ENCODE results near the gene TTLL10. TPM values are rescaled to one million over a fixed set of nuclear protein-coding genes. Genes with fewer than 3 reads are reported as not detected.

TTLL10 gene
- total RNA-seq, 1 experiment from 2014 or later = 0.29 TPM

DNA sequence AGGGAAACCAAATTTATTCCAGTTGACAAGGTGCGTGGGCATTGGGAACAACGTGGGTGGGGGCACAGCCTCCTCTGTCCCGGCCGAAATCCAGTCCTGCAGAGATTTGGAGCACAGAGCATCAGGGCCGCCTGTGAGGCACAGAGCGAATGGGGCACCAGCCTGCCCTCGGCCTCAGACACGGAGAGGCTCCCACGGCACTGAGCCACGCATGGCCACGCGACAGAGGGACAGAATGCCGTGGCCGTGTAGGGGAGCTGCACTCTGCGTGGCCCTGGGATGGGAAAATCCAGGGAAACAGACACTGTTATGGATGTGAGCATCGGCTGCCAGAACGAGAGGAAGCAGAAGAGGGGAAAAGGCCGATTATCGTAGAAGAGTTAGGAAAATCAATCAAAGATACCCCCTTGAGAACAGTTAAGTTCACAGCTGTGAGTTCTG lies 44.3 kb upstream of the TTLL10 start:
- H3K9me3 Mint-ChIP-seq (ENCODE audit: unreplicated experiment) = no peaks in the 10 kb centered on the region
- ChIA-PET POLR2A (no interaction called here), CTCF (no interaction called here)
- Histone ChIP-seq H3K36me3 (ENCODE audit: control insufficient read depth, insufficient read depth, low read length) (no peaks in the 10 kb centered on the region), H3K27me3 (replicated peaks; ENCODE audit: control insufficient read depth, insufficient read depth, low read length) (no peaks in the 10 kb centered on the region), H3K4me1 (peaks cover 43% of the 10 kb centered on the region), H3K4me3 (ENCODE audit: low read depth, low read length) (no peak overlapping the region), H3K9me3 (no peaks in the 10 kb centered on the region)
- BruUV-seq (replicated peaks) = no TSS peak
- TF ChIP-seq, protein P1, sequence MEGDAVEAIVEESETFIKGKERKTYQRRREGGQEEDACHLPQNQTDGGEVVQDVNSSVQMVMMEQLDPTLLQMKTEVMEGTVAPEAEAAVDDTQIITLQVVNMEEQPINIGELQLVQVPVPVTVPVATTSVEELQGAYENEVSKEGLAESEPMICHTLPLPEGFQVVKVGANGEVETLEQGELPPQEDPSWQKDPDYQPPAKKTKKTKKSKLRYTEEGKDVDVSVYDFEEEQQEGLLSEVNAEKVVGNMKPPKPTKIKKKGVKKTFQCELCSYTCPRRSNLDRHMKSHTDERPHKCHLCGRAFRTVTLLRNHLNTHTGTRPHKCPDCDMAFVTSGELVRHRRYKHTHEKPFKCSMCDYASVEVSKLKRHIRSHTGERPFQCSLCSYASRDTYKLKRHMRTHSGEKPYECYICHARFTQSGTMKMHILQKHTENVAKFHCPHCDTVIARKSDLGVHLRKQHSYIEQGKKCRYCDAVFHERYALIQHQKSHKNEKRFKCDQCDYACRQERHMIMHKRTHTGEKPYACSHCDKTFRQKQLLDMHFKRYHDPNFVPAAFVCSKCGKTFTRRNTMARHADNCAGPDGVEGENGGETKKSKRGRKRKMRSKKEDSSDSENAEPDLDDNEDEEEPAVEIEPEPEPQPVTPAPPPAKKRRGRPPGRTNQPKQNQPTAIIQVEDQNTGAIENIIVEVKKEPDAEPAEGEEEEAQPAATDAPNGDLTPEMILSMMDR (IDR thresholded peaks at IDR 0.05; ENCODE audit: insufficient read depth in 1 of 2, low read depth in 1 of 2, low read length in 1 of 2, severe bottlenecking in 1 of 2, unreplicated experiment in 1 of 2) = no peak
- intact Hi-C loops (cut with micrococcal nuclease; ENCODE audit: unreplicated experiment) = no loop called here
- peaks cover 9% of the 10 kb centered on the region for H3K4me1 Mint-ChIP-seq (ENCODE audit: low read depth, unreplicated experiment)
- H3K4me3 Mint-ChIP-seq (ENCODE audit: unreplicated experiment) = no peak overlapping the region
- H3K27ac Mint-ChIP-seq (ENCODE audit: unreplicated experiment) = no peak overlapping the region
- H3K27me3 Mint-ChIP-seq (ENCODE audit: insufficient read depth, unreplicated experiment) = no peaks in the 10 kb centered on the region
- H3K36me3 Mint-ChIP-seq (ENCODE audit: insufficient read depth, unreplicated experiment) = peaks cover 9% of the 10 kb centered on the region
- no peak for DNase-seq

GRCh38 chr1:1130206-1131120 lies 43.2 kb upstream of the TTLL10 start:
- CTCF ChIA-PET = no interaction called here
- H3K4me3 ChIP-seq (ENCODE audit: low read depth, low read length) = no peak overlapping the region
- peaks cover 33% of the 10 kb centered on the region for H3K4me1 ChIP-seq
- H3K4me3 Mint-ChIP-seq (ENCODE audit: unreplicated experiment) = no peak overlapping the region
- no peaks in the 10 kb centered on the region for H3K9me3 Mint-ChIP-seq (ENCODE audit: unreplicated experiment)
- DNase-seq = no peak
- peaks cover 2% of the 10 kb centered on the region for H3K4me1 Mint-ChIP-seq (ENCODE audit: low read depth, unreplicated experiment)
- POLR2A ChIA-PET = no interaction called here
- intact Hi-C loops (cut with micrococcal nuclease; ENCODE audit: unreplicated experiment) = no loop called here
- no peaks in the 10 kb centered on the region for H3K36me3 Mint-ChIP-seq (ENCODE audit: insufficient read depth, unreplicated experiment)
- H3K27me3 ChIP-seq (replicated peaks; ENCODE audit: control insufficient read depth, insufficient read depth, low read length) = no peaks in the 10 kb centered on the region
- H3K36me3 ChIP-seq (ENCODE audit: control insufficient read depth, insufficient read depth, low read length) = no peaks in the 10 kb centered on the region
- no peak overlapping the region for H3K27ac Mint-ChIP-seq (ENCODE audit: unreplicated experiment)
- no TSS peak for BruUV-seq (replicated peaks)
- TF ChIP-seq, protein P1 (IDR thresholded peaks at IDR 0.05; ENCODE audit: insufficient read depth in 1 of 2, low read depth in 1 of 2, low read length in 1 of 2, severe bottlenecking in 1 of 2, unreplicated experiment in 1 of 2) = no peak
- H3K9me3 ChIP-seq = no peaks in the 10 kb centered on the region
- H3K27me3 Mint-ChIP-seq (ENCODE audit: insufficient read depth, unreplicated experiment) = no peaks in the 10 kb centered on the region

DNA sequence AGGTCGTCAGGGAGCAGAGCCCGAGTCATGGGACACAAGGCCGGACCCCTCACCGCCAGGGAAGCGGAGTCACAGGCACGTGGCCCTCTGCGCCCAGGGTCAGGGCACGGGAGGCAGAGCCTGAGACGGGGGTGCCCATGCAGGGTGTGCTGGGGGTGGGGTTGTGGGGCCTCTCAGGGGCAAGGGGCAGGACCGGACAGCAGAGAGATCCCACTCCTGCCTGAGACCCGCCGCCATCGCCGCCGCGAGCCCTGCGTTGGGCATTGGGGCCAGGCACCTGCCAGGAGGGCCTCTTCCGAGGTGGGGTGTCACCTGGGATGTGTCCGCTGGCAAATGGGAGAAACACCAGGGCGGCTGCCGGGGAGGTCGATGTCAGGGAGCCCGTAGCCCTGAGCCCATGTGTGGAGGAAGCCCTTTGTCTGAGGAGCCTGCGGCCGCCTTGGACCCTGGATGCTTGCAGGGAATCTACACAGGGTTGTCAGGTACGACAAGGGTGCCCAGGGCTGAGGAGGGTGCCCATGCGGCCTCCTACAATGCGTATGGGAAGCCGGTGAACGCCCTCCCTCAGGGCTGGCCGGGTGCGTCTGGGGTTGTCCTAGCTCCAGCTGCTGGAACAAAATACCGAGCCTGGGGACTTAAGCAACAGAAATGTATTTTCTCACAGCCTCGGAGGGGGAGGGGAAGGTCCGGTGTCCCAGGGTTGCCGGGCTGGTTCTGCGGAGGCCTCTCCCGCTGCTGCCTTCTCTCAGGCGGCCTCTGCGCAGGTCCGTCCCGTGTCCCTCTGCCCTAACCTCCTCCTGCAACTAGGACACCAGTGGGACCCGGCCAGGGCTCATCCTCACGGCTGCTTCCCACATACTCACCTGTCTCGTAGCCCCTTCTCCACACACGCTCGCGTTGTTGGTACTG lies 41.4 kb upstream of the TTLL10 start:
- H3K36me3 ChIP-seq (ENCODE audit: control insufficient read depth, insufficient read depth, low read length) = no peaks in the 10 kb centered on the region
- intact Hi-C loops (cut with micrococcal nuclease; ENCODE audit: unreplicated experiment) = loop anchor here (1.0 kb wide), 1 partner anchor 8 kb away; no protein-coding TSS in a partner anchor
- ChIA-PET CTCF (no interaction called here), POLR2A (no interaction called here)
- Mint-ChIP-seq H3K4me3 (ENCODE audit: unreplicated experiment) (peak overlapping the region; percentile 27), H3K4me1 (ENCODE audit: low read depth, unreplicated experiment) (no peaks in the 10 kb centered on the region), H3K9me3 (ENCODE audit: unreplicated experiment) (no peaks in the 10 kb centered on the region), H3K36me3 (ENCODE audit: insufficient read depth, unreplicated experiment) (no peaks in the 10 kb centered on the region), H3K27ac (ENCODE audit: unreplicated experiment) (peak overlapping the region; percentile 34), H3K27me3 (ENCODE audit: insufficient read depth, unreplicated experiment) (no peaks in the 10 kb centered on the region)
- peak; percentile 57 to 75 for DNase-seq
- TF ChIP-seq, protein P1 (IDR thresholded peaks at IDR 0.05; ENCODE audit: insufficient read depth in 1 of 2, low read depth in 1 of 2, low read length in 1 of 2, severe bottlenecking in 1 of 2, unreplicated experiment in 1 of 2) = no peak
- no peaks in the 10 kb centered on the region for H3K9me3 ChIP-seq
- peaks cover 24% of the 10 kb centered on the region for H3K4me1 ChIP-seq
- H3K27me3 ChIP-seq (replicated peaks; ENCODE audit: control insufficient read depth, insufficient read depth, low read length) = no peaks in the 10 kb centered on the region
- BruUV-seq (replicated peaks) = no TSS peak
- H3K4me3 ChIP-seq (ENCODE audit: low read depth, low read length) = no peak overlapping the region

Measured in Caco-2 (cell line).